Hindlimb muscle (tissue), 1 donor: Measurements from ENCODE around the gene NKTR. TPM values are rescaled to one million over a fixed set of nuclear protein-coding genes. Genes with fewer than 3 reads are reported as not detected.

Source experiments
- DNase-seq: peaks from one replicate; pipeline ENCODE4 v3.0.0-alpha.2; 2013
- polyA plus RNA-seq: library from polyadenylated mRNA; unstranded; fragments of 120-200 nt; gene quantifications from one replicate; pipeline ENCODE4 v1.2.1, GENCODE V29; 2013; ENCODE audit not compliant: insufficient read length

Gene NKTR
- polyA plus RNA-seq, 1 donor: 80.3 TPM

GRCh38 chr3:42662813-42663535, 62.5 kb downstream of the NKTR start:
- no peak for DNase-seq

- no peak for DNase-seq
These were observed 63.3 kb downstream of the NKTR start for GRCh38 chr3:42663581-42664437.

- DNase-seq: no peak
These were observed 63.9 kb downstream of the NKTR start for GRCh38 chr3:42664438-42664803.

- no peak for DNase-seq
These were observed 64.8 kb downstream of the NKTR start for GRCh38 chr3:42665050-42665878.

GRCh38 chr3:42666022-42666421, 65.5 kb downstream of the NKTR start:
- no peak for DNase-seq

GRCh38 chr3:42666577-42666998, 66.1 kb downstream of the NKTR start:
- DNase-seq: no peak

GRCh38 chr3:42667096-42667522, 66.6 kb downstream of the NKTR start:
- no peak for DNase-seq

GRCh38 chr3:42667523-42668412, 67.3 kb downstream of the NKTR start:
- no peak for DNase-seq

GRCh38 chr3:42668413-42668760, 67.9 kb downstream of the NKTR start:
- no peak for DNase-seq

- DNase-seq: no peak
These were observed 68.3 kb downstream of the NKTR start for GRCh38 chr3:42668793-42669217.

- no peak for DNase-seq
These were observed 69.6 kb downstream of the NKTR start for GRCh38 chr3:42670051-42670576.

- DNase-seq: no peak
These were observed 70.2 kb downstream of the NKTR start for GRCh38 chr3:42670670-42671069.

GRCh38 chr3:42672515-42672914, 72.0 kb downstream of the NKTR start:
- DNase-seq: no peak

- DNase-seq: no peak
These were observed 72.6 kb downstream of the NKTR start for GRCh38 chr3:42673082-42673481.

- no peak for DNase-seq
These were observed 73.7 kb downstream of the NKTR start for GRCh38 chr3:42674146-42674545.

- no peak for DNase-seq
These were observed 75.4 kb downstream of the NKTR start for GRCh38 chr3:42675909-42676308.

- DNase-seq: no peak
These were observed 78.0 kb downstream of the NKTR start for GRCh38 chr3:42678447-42678846.

- DNase-seq: no peak
These were observed 79.8 kb downstream of the NKTR start for GRCh38 chr3:42680271-42680670.

- no peak for DNase-seq
These were observed 80.3 kb downstream of the NKTR start for GRCh38 chr3:42680806-42681205.

GRCh38 chr3:42681361-42682038, 81.0 kb downstream of the NKTR start:
- DNase-seq: no peak
